ENCODE data around the gene MYO1F.

DNA sequence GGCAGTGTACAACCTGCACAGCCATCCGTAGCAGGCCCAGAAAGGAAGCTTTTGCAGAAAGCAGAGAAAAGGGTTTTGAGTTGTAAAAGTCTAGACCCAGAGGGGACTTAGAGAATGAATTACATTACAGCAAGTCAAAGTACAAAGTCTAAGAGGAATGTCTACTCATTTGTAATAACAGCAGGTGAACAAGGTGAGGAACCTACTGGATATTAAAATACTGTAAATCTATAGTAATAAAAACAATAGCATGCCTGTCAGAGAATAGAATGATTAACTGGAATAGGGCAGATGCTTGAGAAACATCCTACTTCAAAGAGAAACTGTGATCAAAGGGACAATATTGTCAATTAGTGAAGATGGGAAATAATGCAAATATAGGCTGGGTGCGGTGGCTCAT lies 45.0 kb downstream of the MYO1F start:
- TF ChIP-seq, protein P1, sequence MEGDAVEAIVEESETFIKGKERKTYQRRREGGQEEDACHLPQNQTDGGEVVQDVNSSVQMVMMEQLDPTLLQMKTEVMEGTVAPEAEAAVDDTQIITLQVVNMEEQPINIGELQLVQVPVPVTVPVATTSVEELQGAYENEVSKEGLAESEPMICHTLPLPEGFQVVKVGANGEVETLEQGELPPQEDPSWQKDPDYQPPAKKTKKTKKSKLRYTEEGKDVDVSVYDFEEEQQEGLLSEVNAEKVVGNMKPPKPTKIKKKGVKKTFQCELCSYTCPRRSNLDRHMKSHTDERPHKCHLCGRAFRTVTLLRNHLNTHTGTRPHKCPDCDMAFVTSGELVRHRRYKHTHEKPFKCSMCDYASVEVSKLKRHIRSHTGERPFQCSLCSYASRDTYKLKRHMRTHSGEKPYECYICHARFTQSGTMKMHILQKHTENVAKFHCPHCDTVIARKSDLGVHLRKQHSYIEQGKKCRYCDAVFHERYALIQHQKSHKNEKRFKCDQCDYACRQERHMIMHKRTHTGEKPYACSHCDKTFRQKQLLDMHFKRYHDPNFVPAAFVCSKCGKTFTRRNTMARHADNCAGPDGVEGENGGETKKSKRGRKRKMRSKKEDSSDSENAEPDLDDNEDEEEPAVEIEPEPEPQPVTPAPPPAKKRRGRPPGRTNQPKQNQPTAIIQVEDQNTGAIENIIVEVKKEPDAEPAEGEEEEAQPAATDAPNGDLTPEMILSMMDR (IDR thresholded peaks at IDR 0.05; ENCODE audit: low read length): no peak
- no peak for TF ChIP-seq EZH2 (IDR thresholded peaks at IDR 0.05; ENCODE audit: borderline replicate concordance, low read length)

Data from OCI-LY1 (cell line).